OCI-LY7 (cell line): Measurements from ENCODE around the gene GRHL3. TPM values are rescaled to one million over a fixed set of nuclear protein-coding genes. Genes with fewer than 3 reads are reported as not detected.

Experiments
- BruUV-seq: library from RNA; stranded (reverse); fragments of 400-500 nt; replicated peaks from 2 replicates; lab custom pipeline; 2021; lab: Mats Ljungman, UMichigan
- CTCF ChIA-PET: fragments of 300-600 bp; sonication (Branson Sonifier 250); formaldehyde crosslinking; loops from one replicate; lab custom pipeline; 2022; ENCODE audit warnings: antibody characterized with exemption; ENCODE audit not compliant: unreplicated experiment; lab: Charles Lee
- POLR2A ChIA-PET: fragments of 300-600 bp; sonication (Branson Sonifier 250); formaldehyde crosslinking; loops from one replicate; lab custom pipeline; 2022; ENCODE audit warnings: antibody characterized with exemption; lab: Charles Lee
- DNase-seq: peaks from one replicate; pipeline ENCODE4 v3.0.0-alpha.2; 2015; ENCODE audit warnings: low spot score
- H2AFZ ChIP-seq: fragments of 200-600 bp; sonication (generic), shearing (Covaris generic); 2 replicates; pipeline ENCODE4 v1.6.1; 2014; ENCODE audit warnings: mild to moderate bottlenecking, antibody characterized with exemption, low read length, moderate library complexity
- H3K27ac ChIP-seq: fragments of 200-600 bp; sonication (generic); 2 replicates; pipeline ENCODE4 v1.5.1; 2014; ENCODE audit warnings: mixed run types, low read depth, mild to moderate bottlenecking, moderate library complexity, low read length, inconsistent platforms; ENCODE audit not compliant: poor library complexity, severe bottlenecking
- H3K36me3 ChIP-seq: fragments of 200-600 bp; sonication (generic); 2 replicates; pipeline ENCODE4 v1.6.1; 2014; ENCODE audit warnings: mild to moderate bottlenecking, antibody characterized with exemption, low read length, moderate library complexity, mixed read lengths; ENCODE audit not compliant: insufficient read depth
- H3K4me1 ChIP-seq: fragments of 200-600 bp; sonication (generic); 2 replicates; pipeline ENCODE4 v1.5.1; 2014; ENCODE audit warnings: mild to moderate bottlenecking, low read length; ENCODE audit not compliant: insufficient read depth, poor library complexity, severe bottlenecking
- H3K4me2 ChIP-seq: fragments of 200-600 bp; sonication (generic); 2 replicates; pipeline ENCODE4 v1.6.1; 2014; ENCODE audit warnings: mild to moderate bottlenecking, low read length
- H3K4me3 ChIP-seq: fragments of 200-600 bp; sonication (generic); 2 replicates; pipeline ENCODE4 v1.5.1; 2014; ENCODE audit warnings: mild to moderate bottlenecking, low read depth, low read length; ENCODE audit not compliant: poor library complexity, severe bottlenecking
- H3K79me2 ChIP-seq: fragments of 200-600 bp; sonication (generic); 2 replicates; pipeline ENCODE4 v1.6.1; 2016; ENCODE audit warnings: low read depth, mild to moderate bottlenecking, low read length, moderate library complexity, mixed read lengths; ENCODE audit not compliant: insufficient read depth
- H3K9me2 ChIP-seq: fragments of 200-600 bp; sonication (generic); 2 replicates; pipeline ENCODE4 v1.6.1; 2016; ENCODE audit warnings: mild to moderate bottlenecking, low read length, mixed read lengths; ENCODE audit not compliant: insufficient read depth
- H3K9me3 ChIP-seq: fragments of 200-600 bp; sonication (generic); 2 replicates; pipeline ENCODE4 v1.6.1; 2014; ENCODE audit warnings: mild to moderate bottlenecking, mixed run types, low read length, mixed read lengths
- H4K20me1 ChIP-seq: fragments of 200-600 bp; sonication (generic); 2 replicates; pipeline ENCODE4 v1.6.1; 2014; ENCODE audit warnings: mild to moderate bottlenecking, antibody characterized with exemption, low read length, moderate library complexity, mixed read lengths; ENCODE audit not compliant: insufficient read depth
- EZH2phosphoT487 ChIP-seq: fragments of 200-600 bp; sonication (generic); IDR thresholded peaks from 2 replicates; pipeline ENCODE4 v1.6.1; 2018; ENCODE audit warnings: low read depth, borderline replicate concordance, mild to moderate bottlenecking, mixed run types, antibody characterized with exemption, low read length, moderate library complexity, mixed read lengths
- intact Hi-C: fragments of 100-400 bp; cut with micrococcal nuclease; formaldehyde crosslinking; loops from one replicate; pipeline ENCODE4 v1.10.0; 2022; ENCODE audit not compliant: unreplicated experiment
- total RNA-seq, 2 experiments: library from RNA; depleted of rRNA in 1 of 2; stranded (reverse); fragments of >200 nt in 1 of 2; shearing (Covaris generic) in 1 of 2; gene quantifications; 2 replicates each; pipeline ENCODE4 v1.2.3, GENCODE V29; 2014 to 2022
- TF ChIP-seq, protein P1 (sequence below): fragments of 200-600 bp; sonication (generic); conservative IDR thresholded peaks from 2 replicates; pipeline ENCODE4 v1.5.1; 2014; ENCODE audit warnings: mild to moderate bottlenecking, antibody characterized with exemption, low read length, moderate library complexity, mixed read lengths

The GRHL3 gene
- total RNA-seq, 2 experiments from 2014 or later: 0.09 to 0.65 TPM

GRCh38 chr1:24297187-24297851, 21.8 kb upstream of the GRHL3 start:
- ChIA-PET POLR2A (interaction anchor here (0.6 kb wide), 1 partner anchor 21 kb away, joined by 3 read pairs; no protein-coding TSS in a partner anchor), CTCF (no interaction called here)
- Histone ChIP-seq H3K27ac (no peak overlapping the region), H3K4me3 (no peak overlapping the region), H2AFZ (no peak overlapping the region), H3K79me2 (no peaks in the 10 kb centered on the region), H3K4me1 (no peaks in the 10 kb centered on the region), H3K4me2 (no peak overlapping the region), H4K20me1 (no peaks in the 10 kb centered on the region), H3K36me3 (no peaks in the 10 kb centered on the region), H3K9me2 (no peaks in the 10 kb centered on the region), H3K9me3 (no peaks in the 10 kb centered on the region)
- intact Hi-C loops: no loop called here
- DNase-seq: no peak
- no TSS peak for BruUV-seq
- TF ChIP-seq EZH2phosphoT487: no peak
- TF ChIP-seq, protein P1, sequence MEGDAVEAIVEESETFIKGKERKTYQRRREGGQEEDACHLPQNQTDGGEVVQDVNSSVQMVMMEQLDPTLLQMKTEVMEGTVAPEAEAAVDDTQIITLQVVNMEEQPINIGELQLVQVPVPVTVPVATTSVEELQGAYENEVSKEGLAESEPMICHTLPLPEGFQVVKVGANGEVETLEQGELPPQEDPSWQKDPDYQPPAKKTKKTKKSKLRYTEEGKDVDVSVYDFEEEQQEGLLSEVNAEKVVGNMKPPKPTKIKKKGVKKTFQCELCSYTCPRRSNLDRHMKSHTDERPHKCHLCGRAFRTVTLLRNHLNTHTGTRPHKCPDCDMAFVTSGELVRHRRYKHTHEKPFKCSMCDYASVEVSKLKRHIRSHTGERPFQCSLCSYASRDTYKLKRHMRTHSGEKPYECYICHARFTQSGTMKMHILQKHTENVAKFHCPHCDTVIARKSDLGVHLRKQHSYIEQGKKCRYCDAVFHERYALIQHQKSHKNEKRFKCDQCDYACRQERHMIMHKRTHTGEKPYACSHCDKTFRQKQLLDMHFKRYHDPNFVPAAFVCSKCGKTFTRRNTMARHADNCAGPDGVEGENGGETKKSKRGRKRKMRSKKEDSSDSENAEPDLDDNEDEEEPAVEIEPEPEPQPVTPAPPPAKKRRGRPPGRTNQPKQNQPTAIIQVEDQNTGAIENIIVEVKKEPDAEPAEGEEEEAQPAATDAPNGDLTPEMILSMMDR: no peak

DNA sequence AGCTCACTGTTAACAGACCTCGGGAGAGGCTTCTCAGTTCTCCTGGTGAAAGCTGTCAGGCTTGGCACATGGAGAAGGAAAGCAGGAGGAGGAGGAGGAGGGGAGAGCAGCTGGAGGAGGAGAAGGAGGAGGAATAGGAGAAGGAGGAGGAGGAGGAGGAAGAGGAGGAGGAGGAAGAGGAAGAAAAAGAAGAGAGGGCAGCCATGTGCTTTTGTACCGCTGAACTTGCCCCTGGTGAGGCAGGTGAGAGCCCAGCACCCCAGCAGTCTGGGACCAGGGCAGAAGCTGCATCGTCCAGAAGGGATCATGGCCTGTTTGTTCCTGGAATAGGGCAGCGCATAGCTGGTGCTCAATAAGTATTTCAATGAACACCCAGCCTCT, 21.3 kb upstream of the GRHL3 start:
- Histone ChIP-seq H3K4me1 (no peaks in the 10 kb centered on the region), H3K4me2 (no peak overlapping the region), H3K4me3 (no peak overlapping the region), H3K79me2 (no peaks in the 10 kb centered on the region), H4K20me1 (no peaks in the 10 kb centered on the region), H2AFZ (no peak overlapping the region), H3K9me3 (no peaks in the 10 kb centered on the region), H3K27ac (no peak overlapping the region), H3K36me3 (no peaks in the 10 kb centered on the region), H3K9me2 (no peaks in the 10 kb centered on the region)
- ChIA-PET CTCF (no interaction called here), POLR2A (no interaction called here)
- BruUV-seq: no TSS peak
- intact Hi-C loops: no loop called here
- TF ChIP-seq EZH2phosphoT487: no peak
- TF ChIP-seq, protein P1: no peak
- no peak for DNase-seq

GRCh38 chr1:24298606-24299005, 20.6 kb upstream of the GRHL3 start:
- POLR2A ChIA-PET: no interaction called here
- H3K79me2 ChIP-seq: no peaks in the 10 kb centered on the region
- H3K4me2 ChIP-seq: no peak overlapping the region
- H3K9me3 ChIP-seq: no peaks in the 10 kb centered on the region
- intact Hi-C loops: no loop called here
- BruUV-seq: no TSS peak
- no peak for DNase-seq
- CTCF ChIA-PET: no interaction called here
- no peak overlapping the region for H3K27ac ChIP-seq
- H3K4me3 ChIP-seq: no peak overlapping the region
- no peak overlapping the region for H2AFZ ChIP-seq
- no peaks in the 10 kb centered on the region for H4K20me1 ChIP-seq
- H3K9me2 ChIP-seq: no peaks in the 10 kb centered on the region
- H3K4me1 ChIP-seq: no peaks in the 10 kb centered on the region
- no peak for TF ChIP-seq EZH2phosphoT487
- TF ChIP-seq, protein P1: no peak
- H3K36me3 ChIP-seq: no peaks in the 10 kb centered on the region
